ENCODE data around the gene RGS12. TPM values are rescaled to one million over a fixed set of nuclear protein-coding genes. Genes with fewer than 3 reads are reported as not detected.

RGS12 gene
- total and polyA plus RNA-seq, 2 of the 8 experiments (the other 6 are each of a cell fraction or from before 2014, with no cell fraction given): 6.0 to 16.4 TPM

DNA sequence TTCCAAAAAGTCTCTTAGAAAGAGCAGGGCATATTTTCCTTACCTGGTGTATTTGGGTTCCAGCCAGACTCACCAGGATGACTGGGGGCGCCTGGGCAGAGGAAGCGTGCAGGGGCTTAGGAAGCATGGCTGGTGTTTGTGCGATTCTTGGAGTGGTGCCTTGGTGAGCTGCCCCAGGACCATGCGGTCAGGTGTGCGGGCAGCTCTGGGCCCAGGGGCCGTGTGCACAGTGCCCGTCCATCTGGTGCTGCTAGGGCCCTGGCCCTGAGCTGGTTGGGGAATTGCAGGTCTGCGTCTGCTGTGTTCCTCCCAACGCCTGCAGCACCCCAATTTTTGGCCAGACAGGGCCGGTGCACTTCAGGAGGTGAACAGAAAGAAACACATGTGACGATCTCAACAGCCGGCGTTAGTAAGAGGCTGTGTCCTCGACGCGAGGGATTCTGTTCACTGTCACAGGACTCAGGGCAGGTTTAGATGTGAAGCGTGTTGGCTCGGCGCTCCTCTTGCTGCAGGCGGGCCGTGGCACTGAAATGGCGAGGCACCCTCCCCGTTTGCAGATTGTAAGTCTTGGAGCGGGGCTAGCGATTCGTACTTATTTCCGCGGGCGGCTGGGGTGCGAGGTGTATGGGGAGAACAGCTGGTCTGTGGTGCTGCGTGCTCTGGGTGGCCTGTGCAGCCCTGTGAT is 15.2 kb downstream of the RGS12 start:
- TF ChIP-seq YY1 (IDR thresholded peaks at IDR 0.05; ENCODE audit: low read depth, low read length): no peak
- TF ChIP-seq SUZ12 (IDR thresholded peaks at IDR 0.05; ENCODE audit: low read length): no peak
- no peak for TF ChIP-seq GABPA (IDR thresholded peaks at IDR 0.05; ENCODE audit: borderline replicate concordance, insufficient read depth, low read length)
- no peak for TF ChIP-seq SIN3A (conservative IDR thresholded peaks at IDR 0.05 in 1 of 2, IDR thresholded peaks at IDR 0.05 in 1 of 2; ENCODE audit: low read depth in 1 of 2, low read length in 2 of 2)
- TF ChIP-seq ASH2L (IDR thresholded peaks at IDR 0.05; ENCODE audit: low read length): no peak
- TF ChIP-seq ZNF274 (IDR thresholded peaks at IDR 0.05; ENCODE audit: borderline replicate concordance, extremely low read depth, low read length): no peak
- TF ChIP-seq ATF3 (IDR thresholded peaks at IDR 0.05; ENCODE audit: insufficient read depth, low read depth, low read length): no peak
- no peak for TF ChIP-seq KDM5A (IDR thresholded peaks at IDR 0.05; ENCODE audit: low read length)
- no peak for TF ChIP-seq POLR2AphosphoS5 (IDR thresholded peaks at IDR 0.05; ENCODE audit: low read depth, low read length)
- TF ChIP-seq SAP30 (IDR thresholded peaks at IDR 0.05; ENCODE audit: insufficient read depth, insufficient replicate concordance, low read length): no peak
- TF ChIP-seq NRF1 (IDR thresholded peaks at IDR 0.05; ENCODE audit: low read depth, low read length): no peak
- no peak for TF ChIP-seq JUN (IDR thresholded peaks at IDR 0.05; ENCODE audit: low read depth, low read length)
- no peak for FAIRE-seq
- H3K4ac ChIP-seq (replicated peaks; ENCODE audit: insufficient read length, low read depth, low read length): no peak overlapping the region
- H3K9ac ChIP-seq (replicated peaks in 1 of 4; ENCODE audit: extremely low read depth in 1 of 4, low read depth in 3 of 4, low read length in 3 of 4): no peak overlapping the region
- POLR2A ChIA-PET (ENCODE audit: partially characterized antibody): no interaction called here
- H3K23me2 ChIP-seq (ENCODE audit: low read depth, low read length): no peaks in the 10 kb centered on the region
- H3K4me3 ChIP-seq (ENCODE audit: extremely low read depth in 1 of 4, insufficient read depth in 2 of 4, low read depth in 3 of 4, low read length in 4 of 4): no peak overlapping the region
- H3K79me1 ChIP-seq (ENCODE audit: low read depth, low read length): peaks cover 16% of the 10 kb centered on the region
- H3K27me3 ChIP-seq (replicated peaks in 1 of 4; ENCODE audit: control insufficient read depth in 3 of 4, extremely low read depth in 1 of 4, insufficient read depth in 3 of 4, low read length in 3 of 4): no peaks in the 10 kb centered on the region
- no peak overlapping the region for H3K27ac ChIP-seq (ENCODE audit: low read depth, low read length)
- no peak overlapping the region for H2BK12ac ChIP-seq (ENCODE audit: low read depth, low read length)
- CTCF ChIA-PET (ENCODE audit: partially characterized antibody): interaction anchor here (1.1 to 3.0 kb wide), 3 partner anchors 10 to 38 kb away, joined by 3 to 31 read pairs (median 4); no protein-coding TSS in a partner anchor
- peaks cover 0 to 18% (median 6%) of the 10 kb centered on the region in 4 experiments; a peak in 4 of 7 replicates for H3K4me1 ChIP-seq (replicated peaks in 1 of 4; ENCODE audit: control insufficient read depth in 3 of 4, insufficient read depth in 4 of 4, low read length in 3 of 4)
- H2BK20ac ChIP-seq (ENCODE audit: low read length): no peak overlapping the region
- no peak overlapping the region for H3K14ac ChIP-seq (ENCODE audit: insufficient read length)
- no peak overlapping the region for H3K56ac ChIP-seq (replicated peaks; ENCODE audit: insufficient read length, low read depth, low read length)
- H4K5ac ChIP-seq (ENCODE audit: insufficient read length, low read depth, low read length): no peak overlapping the region
- peak overlapping the region; percentile 75 for H4K8ac ChIP-seq (ENCODE audit: extremely low read depth, insufficient read depth, low read length)
- H4K20me1 ChIP-seq (replicated peaks in 1 of 2; ENCODE audit: control insufficient read depth in 1 of 2, insufficient read depth in 2 of 2, low read length in 2 of 2): peaks cover 12 to 18% of the 10 kb centered on the region in 2 experiments
- 88% methylated on average over 31 of the region's 31 CpGs; no CpG with 5 or more reads in 1 of the 2 experiments for WGBS, 2 experiments (ENCODE audit: extremely low coverage in 1 of 2, insufficient coverage in 1 of 2, insufficient read length in 1 of 2, insufficient replicate concordance in 2 of 2, low coverage in 1 of 2, low lambda C conversion rate in 2 of 2, missing lambda C conversion rate in 1 of 2)
- no peak for DNase-seq (ENCODE audit: low read depth in 1 of 2, low spot score in 2 of 2)
- H3K36me3 ChIP-seq (ENCODE audit: control insufficient read depth in 2 of 4, insufficient read depth in 4 of 4, low read length in 3 of 4): no peaks in the 10 kb centered on the region
- H3K79me2 ChIP-seq (ENCODE audit: control insufficient read depth in 1 of 2, insufficient read depth in 2 of 2, low read length in 2 of 2): peaks cover 0 to 3% of the 10 kb centered on the region in 2 experiments; a peak in 1 of 4 replicates
- no peak overlapping the region for H3K4me2 ChIP-seq (ENCODE audit: insufficient read depth in 1 of 2, low read depth in 2 of 2, low read length in 2 of 2)
- H4K91ac ChIP-seq (replicated peaks; ENCODE audit: insufficient read length, low read length): no peak overlapping the region
- no peak overlapping the region for H2AFZ ChIP-seq (ENCODE audit: low read length)
- H3K18ac ChIP-seq (ENCODE audit: extremely low read depth, low read length): no peak overlapping the region
- H2BK5ac ChIP-seq (ENCODE audit: low read depth, low read length): no peak overlapping the region
- H3K23ac ChIP-seq (ENCODE audit: insufficient read length): no peak overlapping the region
- H2BK15ac ChIP-seq (ENCODE audit: low read length): no peak overlapping the region
- H2AK5ac ChIP-seq (ENCODE audit: low read depth, low read length): no peak overlapping the region
- no peak overlapping the region for H2BK120ac ChIP-seq (replicated peaks; ENCODE audit: low read depth, low read length)
- H3K9me3 ChIP-seq (ENCODE audit: insufficient read depth in 2 of 2, low read depth in 1 of 2, low read length in 1 of 2): no peaks in the 10 kb centered on the region

Data from H1 (cell line).